HUES48 (cell line): Measurements from ENCODE around the gene CDKN3.
"Not testable (repeated sequence)": the region's sequence is repeated elsewhere in the genome, so short reads cannot be mapped to it uniquely, and the experiment has no call there.

Experiments used
- H3K27ac ChIP-seq: one replicate; pipeline ENCODE4 v1.7.0; 2013; ENCODE audit warnings: low read depth, low read length, inconsistent platforms
- H3K27me3 ChIP-seq: 2 replicates; pipeline ENCODE4 v1.6.1; 2013; ENCODE audit warnings: mild to moderate bottlenecking, low read length; ENCODE audit not compliant: control insufficient read depth, insufficient read depth
- H3K36me3 ChIP-seq: 2 replicates; pipeline ENCODE4 v1.6.1; 2013; ENCODE audit warnings: low read length; ENCODE audit not compliant: control insufficient read depth, insufficient read depth
- H3K4me1 ChIP-seq: 2 replicates; pipeline ENCODE4 v1.6.1; 2013; ENCODE audit warnings: mild to moderate bottlenecking, low read length; ENCODE audit not compliant: control insufficient read depth, insufficient read depth
- H3K4me3 ChIP-seq: 2 replicates; pipeline ENCODE4 v1.5.1; 2013; ENCODE audit warnings: mild to moderate bottlenecking, low read depth, low read length
- H3K9ac ChIP-seq: 2 replicates; pipeline ENCODE4 v1.6.1; 2013; ENCODE audit warnings: mild to moderate bottlenecking, low read depth, low read length, moderate library complexity
- H3K9me3 ChIP-seq: 2 replicates; pipeline ENCODE4 v1.6.1; 2013; ENCODE audit warnings: low read length; ENCODE audit not compliant: control insufficient read depth, insufficient read depth

The CDKN3 gene

GRCh38 chr14:54374117-54374884, 22.5 kb upstream of the CDKN3 start:
- Histone ChIP-seq H3K4me3 (no peak overlapping the region), H3K36me3 (no peaks in the 10 kb centered on the region), H3K27ac (no peak overlapping the region), H3K9ac (no peak overlapping the region), H3K27me3 (no peaks in the 10 kb centered on the region), H3K4me1 (peaks cover 15% of the 10 kb centered on the region), H3K9me3 (no peaks in the 10 kb centered on the region)

DNA sequence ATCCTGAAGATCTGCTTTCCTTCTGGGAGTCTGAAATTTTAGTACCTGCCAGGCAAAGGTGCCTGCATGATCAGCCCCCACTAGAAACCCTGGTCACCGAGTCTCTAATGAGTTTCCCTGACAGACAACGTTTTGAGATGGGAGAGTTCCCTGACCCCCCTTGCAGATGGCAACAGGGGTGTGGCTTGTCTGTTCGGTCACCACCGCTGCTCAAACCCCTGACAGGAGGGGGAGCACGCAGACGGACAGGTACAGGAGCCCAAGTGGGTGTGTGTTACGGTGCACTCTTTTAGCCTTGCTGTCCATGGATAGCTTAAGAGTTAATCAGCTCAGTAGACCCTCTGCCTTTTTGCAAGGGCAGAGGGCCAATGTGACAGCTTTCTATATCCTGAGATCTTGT, 19.3 kb upstream of the CDKN3 start:
- Histone ChIP-seq H3K4me1 (peaks cover 8% of the 10 kb centered on the region), H3K4me3 (no peak overlapping the region), H3K9me3 (no peaks in the 10 kb centered on the region), H3K27ac (no peak overlapping the region), H3K36me3 (no peaks in the 10 kb centered on the region), H3K27me3 (no peaks in the 10 kb centered on the region), H3K9ac (no peak overlapping the region)

DNA sequence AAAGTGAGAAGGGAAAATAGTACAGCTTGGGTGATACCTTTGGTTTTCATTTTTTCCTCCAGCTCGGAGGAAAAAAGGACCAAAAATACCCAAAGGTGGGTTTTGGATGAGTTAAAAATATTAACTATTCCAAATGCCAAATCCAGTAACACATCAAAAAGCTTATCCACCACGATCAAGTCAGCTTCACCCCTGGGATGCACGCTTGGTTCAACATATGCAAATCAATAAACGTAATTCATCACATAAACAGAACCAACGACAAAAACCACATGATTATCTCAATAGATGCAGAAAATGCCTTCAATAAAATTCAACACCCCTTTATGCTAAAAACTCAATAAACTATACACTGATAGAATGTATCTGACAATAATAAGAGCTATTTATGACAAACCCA, 17.9 kb upstream of the CDKN3 start:
- H3K9me3 ChIP-seq, H3K4me3 ChIP-seq, H3K27ac ChIP-seq, H3K27me3 ChIP-seq, H3K4me1 ChIP-seq, H3K9ac ChIP-seq, H3K36me3 ChIP-seq: not testable (repeated sequence)

DNA sequence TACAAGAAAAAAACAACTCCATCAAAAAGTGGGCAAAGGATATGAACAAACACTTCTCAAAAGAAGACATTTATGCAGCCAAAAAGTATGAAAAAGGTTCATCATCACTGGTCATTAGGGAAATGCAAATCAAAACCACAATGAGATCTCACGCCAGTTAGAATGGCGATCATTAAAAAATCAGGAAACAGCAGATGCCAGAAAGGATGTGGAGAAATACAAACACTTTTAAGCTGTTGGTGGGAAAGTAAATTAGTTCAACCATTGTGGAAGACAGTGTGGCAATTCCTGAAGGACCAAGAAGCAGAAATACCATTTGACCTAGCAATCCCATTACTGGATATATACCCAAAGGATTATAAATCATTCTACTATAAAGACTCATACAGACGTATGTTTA, 16.2 kb upstream of the CDKN3 start:
- not testable (repeated sequence) for H3K9ac ChIP-seq, H3K27me3 ChIP-seq, H3K36me3 ChIP-seq, H3K4me3 ChIP-seq, H3K4me1 ChIP-seq, H3K27ac ChIP-seq, H3K9me3 ChIP-seq

DNA sequence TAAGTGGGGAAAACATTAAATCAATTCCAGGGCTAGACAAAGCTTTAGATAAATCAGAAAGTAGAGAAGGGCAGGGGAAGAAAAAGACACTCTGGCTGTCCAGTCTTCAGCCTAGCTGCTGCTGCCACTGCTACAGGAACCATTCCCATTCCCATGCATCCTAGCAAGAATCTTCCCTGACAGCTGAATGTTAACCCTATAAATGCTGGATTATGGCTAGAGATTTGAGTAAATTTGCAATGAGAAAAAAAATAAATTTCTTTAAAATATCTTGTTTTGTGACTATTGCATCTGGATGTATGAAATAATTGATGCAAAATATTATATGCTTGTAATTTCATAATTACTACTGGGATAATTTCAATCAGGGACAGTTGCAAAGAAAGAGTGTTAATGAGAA, 15.0 kb upstream of the CDKN3 start:
- Histone ChIP-seq H3K9me3 (no peaks in the 10 kb centered on the region), H3K27me3 (no peaks in the 10 kb centered on the region), H3K4me3 (no peak overlapping the region), H3K36me3 (no peaks in the 10 kb centered on the region), H3K27ac (no peak overlapping the region), H3K9ac (no peak overlapping the region), H3K4me1 (no peaks in the 10 kb centered on the region)

DNA sequence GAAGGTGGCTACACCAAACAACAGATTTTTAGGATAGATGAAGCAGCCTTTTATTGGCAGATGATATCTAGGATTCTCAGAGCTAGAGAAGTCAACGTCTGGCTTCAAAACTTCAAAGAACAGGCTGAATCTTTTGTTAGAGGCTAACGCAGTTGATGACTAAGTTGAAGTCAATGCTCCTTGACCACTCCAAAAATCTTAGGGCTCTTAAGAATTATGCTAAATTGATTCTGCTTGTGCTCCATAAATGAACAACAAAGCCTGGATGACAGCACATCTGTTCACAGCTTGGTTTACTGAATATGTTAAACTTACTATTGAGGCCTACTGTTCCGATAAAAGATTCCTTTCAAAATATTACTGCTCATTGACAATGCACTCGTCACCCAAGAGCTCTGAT, 13.0 kb upstream of the CDKN3 start:
- Histone ChIP-seq H3K27me3 (no peaks in the 10 kb centered on the region), H3K4me3 (no peak overlapping the region), H3K27ac (no peak overlapping the region), H3K36me3 (no peaks in the 10 kb centered on the region), H3K9ac (no peak overlapping the region), H3K4me1 (no peaks in the 10 kb centered on the region; the same call in 1 of the 2 replicates), H3K9me3 (no peaks in the 10 kb centered on the region)

DNA sequence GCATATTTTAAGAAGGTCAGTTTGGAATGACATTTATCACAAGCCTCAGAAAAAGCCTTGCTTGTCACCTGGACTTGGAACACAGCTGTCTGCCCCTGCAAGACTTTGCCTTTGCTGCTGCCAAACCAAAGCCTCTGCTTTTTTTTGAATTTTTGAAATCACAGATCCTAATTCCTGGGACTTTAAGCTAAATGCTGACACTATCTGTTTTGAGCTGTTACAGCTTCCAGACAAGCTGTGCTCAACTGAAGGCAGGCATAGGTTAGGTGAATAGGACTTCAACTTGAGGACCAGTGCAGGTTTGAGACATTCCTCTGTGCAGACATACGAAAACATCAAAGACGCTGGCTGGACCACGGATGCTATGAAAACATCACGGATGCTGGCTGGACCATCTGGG, 11.3 kb upstream of the CDKN3 start:
- Histone ChIP-seq H3K4me1 (no peaks in the 10 kb centered on the region; the same call in 1 of the 2 replicates), H3K4me3 (no peak overlapping the region), H3K36me3 (no peaks in the 10 kb centered on the region), H3K9me3 (no peaks in the 10 kb centered on the region), H3K27me3 (no peaks in the 10 kb centered on the region), H3K27ac (no peak overlapping the region), H3K9ac (no peak overlapping the region)

GRCh38 chr14:54387328-54387727, 9.5 kb upstream of the CDKN3 start:
- Histone ChIP-seq H3K9me3 (no peaks in the 10 kb centered on the region), H3K4me3 (no peak overlapping the region), H3K9ac (no peak overlapping the region), H3K27me3 (no peaks in the 10 kb centered on the region), H3K36me3 (no peaks in the 10 kb centered on the region), H3K27ac (no peak overlapping the region), H3K4me1 (no peaks in the 10 kb centered on the region; the same call in 1 of the 2 replicates)

DNA sequence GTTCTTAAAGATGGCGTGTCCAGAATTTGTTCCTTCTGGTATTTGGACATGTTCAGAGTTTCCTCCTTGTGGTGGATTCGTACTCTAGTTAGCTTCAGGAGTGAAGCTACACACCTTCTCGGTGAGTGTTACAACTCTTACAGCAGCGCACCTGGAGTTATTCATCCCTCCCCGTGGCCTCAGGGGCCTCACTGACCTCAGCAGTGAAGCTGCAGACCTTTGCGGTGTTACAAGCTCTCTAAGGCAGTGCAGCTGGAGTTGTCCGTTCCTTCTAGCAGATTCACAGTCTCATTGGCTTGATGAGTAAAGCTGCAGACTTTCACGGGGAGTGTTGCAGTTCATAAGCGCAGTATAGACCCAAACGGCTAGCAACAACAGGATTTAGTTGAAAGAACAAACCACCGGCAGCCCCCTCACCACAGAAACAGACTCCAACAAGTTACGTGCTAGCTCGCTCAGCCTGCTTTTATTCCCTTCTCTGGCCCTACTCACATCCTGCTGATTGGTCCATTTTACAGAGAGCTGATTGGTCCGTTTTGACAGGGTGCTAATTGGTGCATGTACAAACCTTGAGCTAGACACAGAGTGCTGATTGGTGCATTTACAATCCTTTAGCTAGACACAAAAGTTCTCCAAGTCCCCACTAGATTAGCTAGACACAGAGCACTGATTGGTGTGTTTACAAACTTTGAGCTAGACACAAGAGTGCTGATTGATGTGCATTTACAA, 4.5 kb upstream of the CDKN3 start:
- Histone ChIP-seq H3K4me1 (no peaks in the 10 kb centered on the region; the same call in none of the 2 replicates), H3K9me3 (no peaks in the 10 kb centered on the region), H3K4me3 (no peak overlapping the region), H3K36me3 (no peaks in the 10 kb centered on the region), H3K9ac (no peak overlapping the region), H3K27ac (no peak overlapping the region), H3K27me3 (peaks cover 1% of the 10 kb centered on the region; the same call in 1 of the 2 replicates)

GRCh38 chr14:54392986-54393884, 3.6 kb upstream of the CDKN3 start:
- not testable (repeated sequence) for H3K36me3 ChIP-seq, H3K27me3 ChIP-seq, H3K4me1 ChIP-seq, H3K9me3 ChIP-seq, H3K27ac ChIP-seq, H3K9ac ChIP-seq, H3K4me3 ChIP-seq
